GM12874 (cell line): ENCODE data around the gene ZNF101.

Experiments
- TF ChIP-seq, protein P1 (sequence below): IDR thresholded peaks from 2 replicates; pipeline ENCODE4 v1.5.1; 2011; ENCODE audit warnings: low read depth, mild to moderate bottlenecking, control low read depth, low read length, moderate library complexity; ENCODE audit not compliant: insufficient read depth

Gene ZNF101

DNA sequence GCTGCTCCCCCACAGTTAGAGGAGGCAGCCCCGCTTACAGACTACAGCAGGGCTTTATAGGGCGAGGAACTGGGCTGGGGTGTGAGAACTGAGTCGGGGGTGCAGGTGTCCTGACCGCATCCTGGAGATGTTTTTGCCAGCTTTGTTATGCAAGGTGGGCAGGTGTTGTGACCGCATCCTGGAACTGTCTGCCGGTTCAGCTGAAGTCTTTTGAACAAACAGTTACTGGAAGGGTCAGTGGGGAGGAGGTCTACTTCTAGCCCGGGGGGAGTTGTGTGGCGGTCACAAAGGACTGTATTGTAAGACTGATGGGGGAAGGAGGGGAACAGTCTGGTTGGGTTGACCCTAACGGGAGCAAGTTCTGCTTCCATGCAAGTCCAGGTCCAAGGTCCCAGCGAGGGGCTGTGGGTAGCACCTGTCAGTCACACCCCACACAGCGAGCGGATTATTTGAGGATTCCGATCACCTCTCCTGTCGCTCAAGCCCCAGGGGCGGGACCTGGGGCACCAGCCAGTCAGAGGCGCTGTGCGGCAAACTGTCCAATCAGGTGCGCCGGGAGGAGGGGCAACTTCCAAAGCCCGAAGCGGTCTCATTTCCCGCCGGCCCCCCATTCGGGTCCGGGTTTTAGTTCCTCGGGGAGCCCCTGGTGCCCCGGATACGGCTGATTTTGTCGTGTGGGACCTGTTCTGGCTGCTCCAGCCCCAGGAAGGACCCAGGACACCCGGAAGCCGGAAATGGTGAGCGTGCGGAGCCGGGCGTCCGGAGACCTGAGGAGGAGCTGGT, at the start of gene ZNF101:
TSS of gene ZNF101 (plus strand) at position 610 of the 783 bp plus-strand sequence. CDS start at position 735, 125 bp downstream.
- TF ChIP-seq, protein P1, sequence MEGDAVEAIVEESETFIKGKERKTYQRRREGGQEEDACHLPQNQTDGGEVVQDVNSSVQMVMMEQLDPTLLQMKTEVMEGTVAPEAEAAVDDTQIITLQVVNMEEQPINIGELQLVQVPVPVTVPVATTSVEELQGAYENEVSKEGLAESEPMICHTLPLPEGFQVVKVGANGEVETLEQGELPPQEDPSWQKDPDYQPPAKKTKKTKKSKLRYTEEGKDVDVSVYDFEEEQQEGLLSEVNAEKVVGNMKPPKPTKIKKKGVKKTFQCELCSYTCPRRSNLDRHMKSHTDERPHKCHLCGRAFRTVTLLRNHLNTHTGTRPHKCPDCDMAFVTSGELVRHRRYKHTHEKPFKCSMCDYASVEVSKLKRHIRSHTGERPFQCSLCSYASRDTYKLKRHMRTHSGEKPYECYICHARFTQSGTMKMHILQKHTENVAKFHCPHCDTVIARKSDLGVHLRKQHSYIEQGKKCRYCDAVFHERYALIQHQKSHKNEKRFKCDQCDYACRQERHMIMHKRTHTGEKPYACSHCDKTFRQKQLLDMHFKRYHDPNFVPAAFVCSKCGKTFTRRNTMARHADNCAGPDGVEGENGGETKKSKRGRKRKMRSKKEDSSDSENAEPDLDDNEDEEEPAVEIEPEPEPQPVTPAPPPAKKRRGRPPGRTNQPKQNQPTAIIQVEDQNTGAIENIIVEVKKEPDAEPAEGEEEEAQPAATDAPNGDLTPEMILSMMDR, result no peak

- TF ChIP-seq, protein P1, result no peak
These were observed 49.3 kb upstream of the ZNF101 start for GRCh38 chr19:19619181-19619848.

DNA sequence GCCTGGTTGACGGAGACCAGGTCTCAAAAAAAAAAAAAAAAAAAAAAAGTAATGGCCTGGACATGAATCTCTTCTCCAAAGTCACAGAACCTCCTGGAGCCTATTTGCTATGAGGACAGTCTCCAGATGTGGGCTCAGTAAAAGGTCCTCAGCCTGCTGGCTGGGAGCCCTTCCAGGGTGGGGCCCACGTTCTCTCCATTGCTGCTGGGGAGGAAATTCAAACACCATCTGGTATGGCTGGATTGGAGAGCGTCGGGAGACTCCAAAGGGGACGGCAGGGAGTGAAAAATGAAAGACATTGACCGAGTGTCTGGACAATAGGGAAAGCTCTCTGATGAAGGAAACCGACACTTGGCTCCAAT, 48.8 kb upstream of the ZNF101 start:
- TF ChIP-seq, protein P1, result no peak

- TF ChIP-seq, protein P1, result no peak
These were observed 45.3 kb upstream of the ZNF101 start for GRCh38 chr19:19623383-19623782.

DNA sequence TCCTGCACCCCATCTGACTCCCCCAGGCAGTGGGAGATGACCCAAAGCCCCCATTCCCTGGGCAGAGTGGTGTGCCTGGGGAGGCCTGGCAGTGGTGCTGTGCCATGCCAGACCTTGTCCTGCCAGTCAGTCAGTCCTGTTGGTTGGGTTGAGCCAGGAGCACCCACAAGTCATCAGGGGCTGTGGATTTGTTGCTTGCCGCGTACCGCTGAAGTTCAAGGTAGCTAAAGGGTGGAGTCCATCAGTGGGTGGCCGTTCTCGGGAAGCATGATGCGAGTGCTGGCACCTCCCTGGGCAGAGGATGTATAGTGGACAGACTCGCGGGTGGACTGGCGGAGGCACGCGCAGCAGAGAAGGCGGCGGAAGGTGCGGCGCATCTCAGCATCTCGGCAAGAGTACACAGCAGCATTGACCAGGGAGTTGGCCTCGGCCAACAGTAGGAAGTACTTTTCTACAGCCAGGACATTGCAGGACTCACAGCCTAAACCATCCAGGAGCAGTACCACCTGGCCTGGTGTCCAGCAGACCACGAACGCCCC, 44.5 kb upstream of the ZNF101 start:
- TF ChIP-seq, protein P1, result no peak

- TF ChIP-seq, protein P1, result no peak
These were observed 41.8 kb upstream of the ZNF101 start for GRCh38 chr19:19626516-19627472.
